Uterus (tissue), 4 donors: ENCODE results near the gene CHAC1. TPM values are rescaled to one million over a fixed set of nuclear protein-coding genes. Genes with fewer than 3 reads are reported as not detected.

ENCODE experiments used
- DNase-seq, 2 donors: peaks; one replicate each; pipeline ENCODE4 v3.0.0-alpha.2; 2019 to 2020
- H3K27ac ChIP-seq, 2 donors: fragments of 200-600 bp; sonication (generic); 1 replicate in 1 of 2; 2 replicates in 1 of 2; pipeline ENCODE4 v1.5.1; 2016 to 2018
- H3K27me3 ChIP-seq, 2 donors: fragments of 200-600 bp; sonication (generic); one replicate each; pipeline ENCODE4 v1.5.1; 2018 to 2019; ENCODE audit warnings: control low read depth in 1 of 2
- H3K36me3 ChIP-seq, 2 donors: fragments of 200-600 bp; sonication (generic); one replicate each; pipeline ENCODE4 v1.5.1; 2019; ENCODE audit warnings: control low read depth in 1 of 2
- H3K4me1 ChIP-seq, 2 donors: fragments of 200-600 bp; sonication (generic); one replicate each; pipeline ENCODE4 v1.5.1; 2018 to 2019; ENCODE audit warnings: control low read depth in 1 of 2
- H3K4me3 ChIP-seq, 2 donors: fragments of 200-600 bp; sonication (generic); 1 replicate in 1 of 2; 2 replicates in 1 of 2; pipeline ENCODE4 v1.5.1; 2018 to 2019; ENCODE audit warnings: mild to moderate bottlenecking in 1 of 2
- H3K9me3 ChIP-seq, 2 donors: fragments of 200-600 bp; sonication (generic); one replicate each; pipeline ENCODE4 v1.5.1; 2019; ENCODE audit warnings: control low read depth in 1 of 2
- CTCF ChIP-seq, 4 experiments: fragments of 200-600 bp in 2 of 4; fragments of 450-650 bp in 2 of 4; sonication (generic) in 2 of 4; IDR thresholded peaks; one replicate each; pipeline ENCODE4 v1.5.1; 2016 to 2019; ENCODE audit warnings: antibody characterized with exemption in 4 of 4, mild to moderate bottlenecking in 2 of 4, moderate library complexity in 1 of 4
- POLR2A ChIP-seq, 2 donors: fragments of 450-650 bp; IDR thresholded peaks; one replicate each; pipeline ENCODE4 v1.6.1; 2016; ENCODE audit warnings: antibody characterized with exemption in 2 of 2, mild to moderate bottlenecking in 1 of 2, moderate library complexity in 1 of 2
- intact Hi-C: fragments of 100-400 bp; cut with DNase I; formaldehyde crosslinking; loops from one replicate; pipeline ENCODE4 v1.15.1; 2023; ENCODE audit warnings: low total_unique reads
- total RNA-seq, 4 donors: library from RNA; depleted of rRNA in 3 of 4; stranded (reverse); fragments of >200 nt in 3 of 4; gene quantifications; one replicate each; pipeline versions ENCODE4 v1.1.0 to v1.2.4, GENCODE V29; 2014 to 2023
- donor health status: DM: yes; HTN: yes; CAD: no.

The CHAC1 gene
- total RNA-seq, 4 donors from 2014 or later, result 0.35 to 1.8 (median 1.4) TPM; not detected in 1

DNA sequence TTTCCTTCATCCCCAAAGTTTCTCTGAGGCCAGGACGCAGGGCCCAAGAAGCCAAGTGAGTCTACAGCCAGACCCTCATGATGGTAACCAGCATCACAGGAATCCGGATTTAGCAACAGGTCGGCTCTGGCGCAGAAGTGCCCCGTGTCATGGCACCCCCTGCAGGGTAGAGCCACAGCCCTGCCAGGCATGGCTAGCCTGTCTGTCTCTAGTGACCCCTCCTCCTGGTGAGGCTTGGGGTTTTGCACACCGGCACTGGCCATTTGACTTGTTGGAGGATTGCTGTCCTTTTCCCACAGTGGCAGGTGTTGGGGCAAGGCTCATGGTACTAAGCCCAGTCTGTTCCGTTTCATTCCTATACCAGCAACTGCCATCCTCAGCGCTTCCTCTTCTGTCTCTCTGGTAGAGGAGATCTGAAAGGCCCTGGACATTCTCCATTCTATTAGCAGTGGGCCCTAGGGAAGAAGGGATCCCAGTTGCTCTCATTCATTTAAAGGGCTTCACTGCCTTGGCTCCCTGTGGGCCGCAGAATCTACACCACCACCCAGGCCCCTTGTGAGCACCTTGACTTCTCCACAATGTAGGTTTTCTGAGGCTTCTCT, 9.4 kb upstream of the CHAC1 start:
- TF ChIP-seq POLR2A (IDR thresholded peaks at IDR 0.05), result no peak
- no peak for TF ChIP-seq CTCF (IDR thresholded peaks at IDR 0.05)

DNA sequence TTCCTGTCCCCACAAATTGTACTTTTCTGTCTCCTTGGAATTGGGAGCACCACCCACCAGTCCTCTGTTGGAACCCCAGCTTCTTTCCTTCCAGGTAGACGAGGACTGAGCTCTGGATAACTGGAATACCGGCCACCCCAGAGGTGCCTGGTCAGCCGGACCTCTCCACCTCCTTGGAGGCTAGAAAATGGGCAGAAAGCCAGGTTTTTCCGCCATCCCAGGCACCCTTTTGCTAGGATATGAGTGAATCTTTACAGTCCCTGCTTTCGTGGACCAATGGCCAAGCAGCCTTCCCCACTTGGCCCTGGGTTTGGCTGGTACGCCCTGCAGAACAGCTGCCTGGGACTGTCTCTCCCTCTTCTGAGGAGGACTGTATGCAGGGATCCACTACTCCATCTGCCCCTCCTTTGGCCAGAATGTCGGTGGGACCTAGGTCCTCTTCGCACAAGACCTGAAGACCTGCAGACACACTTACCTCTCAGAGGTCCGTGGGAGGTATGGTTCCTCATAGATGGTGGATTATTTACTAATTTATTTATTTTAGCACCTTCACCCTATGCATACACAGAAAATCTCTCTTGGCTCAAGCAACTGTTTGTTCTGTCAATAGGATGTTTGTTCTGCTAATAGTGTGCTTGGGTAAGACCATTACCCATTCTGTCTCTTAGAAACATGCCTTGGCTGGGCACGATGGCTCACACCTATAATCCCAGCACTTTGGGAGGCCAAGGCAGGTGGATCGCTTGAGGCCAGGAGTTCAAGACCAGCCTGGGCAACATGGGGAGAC, 8.6 kb upstream of the CHAC1 start:
- no peak overlapping the region for H3K27ac ChIP-seq
- no peak overlapping the region for H3K4me3 ChIP-seq
- no peaks in the 10 kb centered on the region for H3K27me3 ChIP-seq

More for the DNA sequence above, 9.4 kb upstream of the CHAC1 start:
- H3K27ac ChIP-seq, result no peak overlapping the region
- no peaks in the 10 kb centered on the region for H3K27me3 ChIP-seq
- H3K9me3 ChIP-seq, result no peaks in the 10 kb centered on the region
- no peak for DNase-seq
- no peaks in the 10 kb centered on the region for H3K36me3 ChIP-seq
- H3K4me3 ChIP-seq, result no peak overlapping the region
- no peaks in the 10 kb centered on the region for H3K4me1 ChIP-seq
- intact Hi-C loops, result no loop called here

GRCh38 chr15:40948706-40949473, 4.4 kb upstream of the CHAC1 start:
- Histone ChIP-seq H3K27me3 (no peaks in the 10 kb centered on the region), H3K27ac (no peak overlapping the region), H3K4me1 (peaks cover 0 to 4% of the 10 kb centered on the region in 2 donors), H3K36me3 (no peaks in the 10 kb centered on the region), H3K9me3 (no peaks in the 10 kb centered on the region), H3K4me3 (no peak overlapping the region)
- intact Hi-C loops, result no loop called here
- DNase-seq, result no peak
- no peak for TF ChIP-seq POLR2A (IDR thresholded peaks at IDR 0.05)
- no peak for TF ChIP-seq CTCF (IDR thresholded peaks at IDR 0.05)

More for the DNA sequence above, 8.6 kb upstream of the CHAC1 start:
- DNase-seq, result no peak
- Histone ChIP-seq H3K36me3 (no peaks in the 10 kb centered on the region), H3K9me3 (no peaks in the 10 kb centered on the region), H3K4me1 (no peaks in the 10 kb centered on the region)
- TF ChIP-seq CTCF (IDR thresholded peaks at IDR 0.05) (no peak), POLR2A (IDR thresholded peaks at IDR 0.05) (no peak)
- intact Hi-C loops, result no loop called here

DNA sequence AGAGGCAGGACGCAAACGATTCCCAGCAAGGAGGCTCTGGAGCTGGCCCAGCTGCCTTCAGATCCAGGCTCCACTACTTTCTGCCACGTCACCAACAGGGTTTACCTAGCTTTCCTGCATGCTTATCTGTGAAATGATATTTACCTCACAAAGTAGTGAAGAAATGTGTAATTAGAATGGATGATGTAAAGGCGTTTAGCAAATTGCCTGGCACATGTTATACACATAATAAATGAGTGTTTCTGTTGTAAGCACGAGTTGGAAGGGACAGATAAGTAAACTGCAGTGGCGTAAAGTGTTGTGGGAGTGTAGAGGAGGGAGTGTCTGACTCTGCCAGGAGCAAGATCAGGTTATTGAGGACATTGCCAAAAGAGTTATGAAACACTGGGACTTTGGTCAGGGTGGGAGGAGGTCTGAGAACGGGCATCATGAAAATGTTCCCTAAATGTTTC, 3.5 kb upstream of the CHAC1 start:
- peaks cover 0 to 4% of the 10 kb centered on the region in 2 donors for H3K4me1 ChIP-seq
- TF ChIP-seq POLR2A (IDR thresholded peaks at IDR 0.05), result no peak
- no peak for TF ChIP-seq CTCF (IDR thresholded peaks at IDR 0.05)
- no peaks in the 10 kb centered on the region for H3K9me3 ChIP-seq
- intact Hi-C loops, result no loop called here
- no peak overlapping the region for H3K4me3 ChIP-seq
- H3K27ac ChIP-seq, result no peak overlapping the region
- no peak for DNase-seq
- H3K36me3 ChIP-seq, result no peaks in the 10 kb centered on the region
- no peaks in the 10 kb centered on the region for H3K27me3 ChIP-seq
